Upper lobe of left lung (tissue), 6 donors: ENCODE measurements around the gene INPP4B. TPM values are rescaled to one million over a fixed set of nuclear protein-coding genes. Genes with fewer than 3 reads are reported as not detected.

Experiments used
- ATAC-seq, 2 donors: fragments of 200-7000 bp; cut with Tn5 transposase; one replicate each; pipeline ENCODE4 v1.9.1; 2022; ENCODE audit warnings: mild to moderate bottlenecking in 2 of 2, moderate library complexity in 2 of 2; ENCODE audit not compliant: low FRiP score in 2 of 2
- DNase-seq, 2 donors: peaks; one replicate each; pipeline ENCODE4 v3.0.0-alpha.2; 2019 to 2020
- H3K27ac ChIP-seq, 4 donors: fragments of 200-600 bp; sonication (generic); one replicate each; pipeline ENCODE4 v1.5.1; 2016 to 2019
- H3K27me3 ChIP-seq, 4 donors: fragments of 200-600 bp; sonication (generic); one replicate each; pipeline ENCODE4 v1.5.1; 2017 to 2019
- H3K36me3 ChIP-seq, 4 donors: fragments of 200-600 bp; sonication (generic); one replicate each; pipeline ENCODE4 v1.5.1; 2016 to 2019
- H3K4me1 ChIP-seq, 4 donors: fragments of 200-600 bp; sonication (generic); one replicate each; pipeline ENCODE4 v1.5.1; 2018 to 2019
- H3K4me3 ChIP-seq, 4 donors: fragments of 200-600 bp; sonication (generic); one replicate each; pipeline ENCODE4 v1.5.1; 2017 to 2019; ENCODE audit warnings: mild to moderate bottlenecking in 2 of 4, moderate library complexity in 1 of 4
- H3K9me3 ChIP-seq, 4 donors: fragments of 200-600 bp; sonication (generic); one replicate each; pipeline ENCODE4 v1.5.1; 2018 to 2019
- EP300 ChIP-seq, 4 donors: sonication (generic); formaldehyde crosslinking; IDR thresholded peaks; one replicate each; pipeline ENCODE4 v1.5.1; 2017; ENCODE audit warnings: antibody characterized with exemption in 4 of 4, control low read depth in 2 of 4
- POLR2A ChIP-seq, 4 donors: fragments of 450-650 bp; IDR thresholded peaks; one replicate each; pipeline ENCODE4 v1.5.1; 2016 to 2017; ENCODE audit warnings: antibody characterized with exemption in 4 of 4, mild to moderate bottlenecking in 2 of 4
- POLR2AphosphoS5 ChIP-seq, 2 donors: sonication (generic); formaldehyde crosslinking; IDR thresholded peaks; one replicate each; pipeline ENCODE4 v1.5.1; 2017; ENCODE audit warnings: antibody characterized with exemption in 2 of 2
- WGBS, 2 donors: methylation state at CpG; one replicate each; pipeline ENCODE4 v1.1.5; 2017 to 2018; 5-methylcytosine and 5-hydroxymethylcytosine counted together
- total RNA-seq, 6 donors: library from RNA; depleted of rRNA in 4 of 6; stranded (reverse); fragments of >200 nt in 4 of 6; gene quantifications; one replicate each; pipeline versions ENCODE4 v1.1.0 to v1.2.1, GENCODE V29; 2016 to 2021
- TF ChIP-seq, protein P1 (sequence below), 6 experiments: fragments of 450-650 bp in 4 of 6; fragments of 200-600 bp in 2 of 6; sonication (generic) in 2 of 6; IDR thresholded peaks; one replicate each; pipeline ENCODE4 v1.5.1; 2016 to 2019; ENCODE audit warnings: antibody characterized with exemption in 6 of 6
- donor health status: DM: no; HTN: no; CAD: no; lungs with moderate emphysema.
- donor health status: DM: no; HTN: yes; CAD: no; lungs with severe emphysema.

Gene INPP4B
- total RNA-seq, 6 donors from 2014 or later, result 4.7 to 31.4 (median 10.4) TPM

DNA sequence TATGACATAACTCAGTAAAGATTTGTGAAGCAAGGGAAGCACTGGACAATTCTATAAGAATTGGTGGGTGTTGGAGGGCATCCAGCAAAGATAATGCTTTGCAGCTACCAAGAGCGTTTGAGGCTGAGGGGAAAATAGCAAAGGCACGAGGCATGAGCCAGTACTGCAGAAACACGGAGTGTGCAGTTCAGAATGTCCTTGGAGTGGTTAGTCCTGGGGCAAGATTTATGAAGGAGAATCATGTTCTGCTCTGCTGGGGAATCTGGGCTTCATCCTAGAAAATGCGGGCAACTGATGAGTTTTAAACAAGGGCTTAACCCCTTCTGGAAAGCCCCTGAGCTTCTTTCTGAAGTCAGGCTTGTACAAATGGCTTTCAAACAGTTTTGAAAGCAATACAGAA, 757.2 kb downstream of the INPP4B start:
- H3K9me3 ChIP-seq, result no peaks in the 10 kb centered on the region
- DNase-seq (no peak), ATAC-seq (no peak)
- no peak for TF ChIP-seq POLR2A (IDR thresholded peaks at IDR 0.05)
- TF ChIP-seq, protein P1, sequence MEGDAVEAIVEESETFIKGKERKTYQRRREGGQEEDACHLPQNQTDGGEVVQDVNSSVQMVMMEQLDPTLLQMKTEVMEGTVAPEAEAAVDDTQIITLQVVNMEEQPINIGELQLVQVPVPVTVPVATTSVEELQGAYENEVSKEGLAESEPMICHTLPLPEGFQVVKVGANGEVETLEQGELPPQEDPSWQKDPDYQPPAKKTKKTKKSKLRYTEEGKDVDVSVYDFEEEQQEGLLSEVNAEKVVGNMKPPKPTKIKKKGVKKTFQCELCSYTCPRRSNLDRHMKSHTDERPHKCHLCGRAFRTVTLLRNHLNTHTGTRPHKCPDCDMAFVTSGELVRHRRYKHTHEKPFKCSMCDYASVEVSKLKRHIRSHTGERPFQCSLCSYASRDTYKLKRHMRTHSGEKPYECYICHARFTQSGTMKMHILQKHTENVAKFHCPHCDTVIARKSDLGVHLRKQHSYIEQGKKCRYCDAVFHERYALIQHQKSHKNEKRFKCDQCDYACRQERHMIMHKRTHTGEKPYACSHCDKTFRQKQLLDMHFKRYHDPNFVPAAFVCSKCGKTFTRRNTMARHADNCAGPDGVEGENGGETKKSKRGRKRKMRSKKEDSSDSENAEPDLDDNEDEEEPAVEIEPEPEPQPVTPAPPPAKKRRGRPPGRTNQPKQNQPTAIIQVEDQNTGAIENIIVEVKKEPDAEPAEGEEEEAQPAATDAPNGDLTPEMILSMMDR (IDR thresholded peaks at IDR 0.05), result no peak
- no peak for TF ChIP-seq POLR2AphosphoS5 (IDR thresholded peaks at IDR 0.05)
- no peak for TF ChIP-seq EP300 (IDR thresholded peaks at IDR 0.05)
- no peaks in the 10 kb centered on the region for H3K36me3 ChIP-seq
- no peak overlapping the region for H3K4me3 ChIP-seq
- H3K27me3 ChIP-seq, result no peaks in the 10 kb centered on the region
- 66 to 73% methylated on average over 4 of the region's 4 CpGs for WGBS, 2 donors
- H3K4me1 ChIP-seq, result no peaks in the 10 kb centered on the region
- H3K27ac ChIP-seq, result no peak overlapping the region

DNA sequence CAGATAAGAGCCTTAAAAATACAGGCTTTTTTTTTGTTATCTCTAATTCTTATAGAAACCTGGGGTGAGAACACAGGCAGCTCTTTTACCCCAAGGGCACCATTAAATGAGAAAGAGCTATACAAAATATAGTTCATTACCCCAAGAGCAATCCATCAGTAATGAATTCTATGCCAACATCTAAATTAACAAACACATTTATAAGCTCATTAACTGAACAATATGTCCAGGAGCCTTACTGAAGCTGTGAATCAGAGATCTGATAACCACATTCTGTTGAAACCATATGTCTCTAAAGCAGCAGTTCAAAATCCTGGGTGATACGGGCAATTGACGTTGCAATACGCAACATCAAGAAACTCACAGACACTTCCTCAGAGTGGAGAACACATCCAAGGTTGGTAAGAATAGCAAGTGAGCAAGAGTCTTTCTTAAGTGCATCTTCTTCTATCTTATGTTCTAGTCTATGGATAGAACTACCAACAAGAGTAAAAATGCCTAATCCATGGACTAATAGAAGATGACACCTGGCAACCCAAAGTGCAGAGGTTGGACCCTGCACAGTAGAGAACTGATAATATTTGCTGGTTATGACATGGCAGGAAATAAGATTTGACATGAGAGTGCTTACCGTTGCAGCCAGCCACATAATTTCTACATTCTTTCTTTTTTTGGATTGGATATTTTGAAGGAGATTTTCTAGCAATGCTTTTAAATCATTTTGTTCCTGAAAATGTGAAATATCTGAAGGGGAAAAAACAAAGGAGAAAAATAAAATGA, 760.4 kb downstream of the INPP4B start:
- Histone ChIP-seq H3K36me3 (no peaks in the 10 kb centered on the region), H3K27me3 (no peaks in the 10 kb centered on the region), H3K4me1 (no peaks in the 10 kb centered on the region), H3K9me3 (no peaks in the 10 kb centered on the region), H3K27ac (no peak overlapping the region), H3K4me3 (no peak overlapping the region)
- DNase-seq (no peak), ATAC-seq (no peak)
- TF ChIP-seq EP300 (IDR thresholded peaks at IDR 0.05) (no peak), POLR2A (IDR thresholded peaks at IDR 0.05) (no peak), POLR2AphosphoS5 (IDR thresholded peaks at IDR 0.05) (no peak)
- TF ChIP-seq, protein P1 (IDR thresholded peaks at IDR 0.05), result no peak
- WGBS, 2 donors, result 84 to 85% methylated on average over 4 of the region's 4 CpGs

DNA sequence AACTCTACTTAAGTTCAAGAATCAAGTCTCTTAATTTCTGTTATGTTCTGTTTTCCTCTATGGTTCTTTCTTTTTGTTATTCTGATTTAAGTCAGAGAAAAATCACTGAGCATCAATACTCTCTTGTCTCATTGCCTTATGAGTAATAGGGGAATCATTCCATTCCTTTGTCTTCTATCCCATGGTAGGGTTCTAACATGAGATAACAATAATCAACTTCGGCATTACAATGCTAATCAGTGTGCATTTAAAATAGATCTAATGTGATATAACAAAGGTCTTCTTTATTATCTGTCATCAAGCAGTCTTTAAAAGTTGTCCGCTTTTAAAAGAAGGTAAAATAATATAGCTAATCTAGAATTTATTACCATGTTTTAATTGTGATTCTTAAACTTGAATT, 762.8 kb downstream of the INPP4B start:
- Histone ChIP-seq H3K36me3 (no peaks in the 10 kb centered on the region), H3K9me3 (no peaks in the 10 kb centered on the region), H3K4me3 (no peak overlapping the region), H3K27me3 (no peaks in the 10 kb centered on the region), H3K4me1 (no peaks in the 10 kb centered on the region), H3K27ac (no peak overlapping the region)
- no peak for ATAC-seq
- 93 to 97% methylated on average over 2 of the region's 2 CpGs for WGBS, 2 donors
- TF ChIP-seq POLR2A (IDR thresholded peaks at IDR 0.05) (no peak), EP300 (IDR thresholded peaks at IDR 0.05) (no peak), POLR2AphosphoS5 (IDR thresholded peaks at IDR 0.05) (no peak)
- TF ChIP-seq, protein P1 (IDR thresholded peaks at IDR 0.05), result no peak
- no peak for DNase-seq

DNA sequence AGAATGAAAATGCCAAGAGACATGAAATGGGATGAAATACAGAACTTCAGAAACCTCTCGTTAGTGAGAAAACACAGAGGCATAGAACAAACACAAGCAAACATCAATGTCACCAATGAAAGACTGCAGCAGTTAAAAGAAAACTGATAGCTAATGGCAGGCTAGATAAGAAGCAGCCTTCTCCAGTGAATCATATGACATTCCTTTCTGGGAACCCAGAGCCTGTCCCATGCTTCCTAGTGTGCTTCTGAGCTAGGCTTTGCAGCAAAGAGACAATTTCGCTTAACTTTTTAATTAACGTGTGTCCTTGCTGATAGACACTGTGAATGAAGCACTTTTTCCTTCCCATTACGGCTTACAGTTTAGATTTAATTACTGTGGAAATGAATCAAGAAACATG, 765.1 kb downstream of the INPP4B start:
- DNase-seq (no peak), ATAC-seq (no peak)
- H3K27ac ChIP-seq, result no peak overlapping the region
- H3K27me3 ChIP-seq, result no peaks in the 10 kb centered on the region
- no peaks in the 10 kb centered on the region for H3K4me1 ChIP-seq
- H3K9me3 ChIP-seq, result no peaks in the 10 kb centered on the region
- H3K4me3 ChIP-seq, result no peak overlapping the region
- 79 to 85% methylated on average over 4 of the region's 4 CpGs for WGBS, 2 donors
- H3K36me3 ChIP-seq, result no peaks in the 10 kb centered on the region
- no peak for TF ChIP-seq POLR2AphosphoS5 (IDR thresholded peaks at IDR 0.05)
- TF ChIP-seq EP300 (IDR thresholded peaks at IDR 0.05), result no peak
- TF ChIP-seq, protein P1 (IDR thresholded peaks at IDR 0.05), result no peak
- TF ChIP-seq POLR2A (IDR thresholded peaks at IDR 0.05), result no peak

DNA sequence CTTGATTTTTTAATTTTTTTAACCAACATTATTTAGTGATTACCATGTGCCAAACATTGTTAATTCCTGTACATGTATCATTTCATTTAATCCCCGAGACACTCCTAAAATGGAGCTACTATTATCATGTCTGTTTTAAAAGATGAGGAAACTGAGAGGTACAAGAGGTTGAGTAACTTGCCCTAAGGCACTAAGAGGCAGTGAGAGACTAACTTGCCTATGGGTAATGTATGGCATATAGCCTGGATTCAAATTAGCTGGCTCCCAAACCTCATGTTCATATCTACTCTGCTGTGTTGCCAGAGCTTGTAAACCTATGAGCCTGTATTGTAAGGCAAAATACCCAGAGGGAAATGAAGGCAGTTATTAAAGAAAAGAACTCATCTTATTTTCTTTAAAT, 766.1 kb downstream of the INPP4B start:
- Histone ChIP-seq H3K27ac (no peak overlapping the region), H3K36me3 (no peaks in the 10 kb centered on the region), H3K4me3 (no peak overlapping the region), H3K4me1 (no peaks in the 10 kb centered on the region), H3K27me3 (no peaks in the 10 kb centered on the region), H3K9me3 (no peaks in the 10 kb centered on the region)
- no peak for DNase-seq
- WGBS, 2 donors, result 95 to 96% methylated on average over 1 of the region's 1 CpG
- ATAC-seq, result no peak
- TF ChIP-seq POLR2AphosphoS5 (IDR thresholded peaks at IDR 0.05) (no peak), POLR2A (IDR thresholded peaks at IDR 0.05) (no peak), EP300 (IDR thresholded peaks at IDR 0.05) (no peak)
- TF ChIP-seq, protein P1 (IDR thresholded peaks at IDR 0.05), result no peak
